Hematopoietic multipotent progenitor cell treated with erythropoietin and hydrocortisone succinate and interleukin-3 and kit ligand, for 17 days (in vitro differentiated cells): ENCODE data around the gene RNF111.
"Not testable (repeated sequence)": the region's sequence is repeated elsewhere in the genome, so short reads cannot be mapped to it uniquely, and the experiment has no call there.

Experiments used
- DNase-seq: peaks from one replicate; pipeline ENCODE4 v3.0.0-alpha.2; 2015; ENCODE audit warnings: low spot score

RNF111 gene

GRCh38 chr15:59133929-59134427 lies 146.5 kb downstream of the RNF111 start:
- DNase-seq: no peak

- no peak for DNase-seq
Observed at GRCh38 chr15:59137566-59137965, 150.1 kb downstream of the RNF111 start.

DNA sequence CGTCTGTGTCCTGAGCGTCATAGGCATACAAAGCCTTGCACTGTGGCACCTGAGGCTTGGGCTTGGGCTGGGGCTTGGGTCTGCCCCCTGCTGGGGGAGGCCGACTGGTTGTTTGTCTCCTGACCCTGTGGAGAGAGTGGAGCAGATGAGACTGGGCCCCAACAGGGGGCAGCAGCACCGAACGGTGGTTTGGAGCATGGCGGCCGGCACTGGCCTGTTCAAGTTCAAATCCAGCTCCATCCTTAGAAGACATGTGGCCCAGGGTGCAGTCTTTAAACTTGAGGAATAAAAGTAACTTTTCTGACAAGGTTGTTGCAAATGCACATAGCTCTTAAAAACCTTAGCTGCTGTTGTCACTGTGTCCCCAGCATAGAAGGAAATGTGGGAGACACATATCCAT lies 150.8 kb downstream of the RNF111 start:
- DNase-seq: peak; percentile 44

- DNase-seq: no peak
Observed at GRCh38 chr15:59140422-59141226, 153.2 kb downstream of the RNF111 start.

DNA sequence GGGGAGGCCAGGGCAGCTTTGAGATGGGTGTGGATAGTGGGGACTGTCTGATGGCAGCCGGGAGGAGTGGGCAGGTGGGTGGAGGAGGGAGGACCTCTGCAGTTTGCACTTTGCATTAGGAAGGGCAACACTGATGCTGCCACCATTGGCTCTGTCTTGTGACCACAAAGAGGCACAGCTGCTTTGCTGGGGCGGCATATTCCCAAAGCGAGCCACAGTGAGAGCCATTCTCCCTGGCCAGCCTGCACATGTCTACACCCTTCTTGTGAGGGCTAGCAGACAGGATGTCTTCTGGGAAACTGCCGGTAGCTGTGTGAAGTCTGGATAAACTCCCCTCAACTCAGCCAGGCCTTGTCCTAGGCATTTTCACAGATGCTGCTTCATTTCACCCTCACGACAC lies 155.8 kb downstream of the RNF111 start:
- DNase-seq: no peak

DNA sequence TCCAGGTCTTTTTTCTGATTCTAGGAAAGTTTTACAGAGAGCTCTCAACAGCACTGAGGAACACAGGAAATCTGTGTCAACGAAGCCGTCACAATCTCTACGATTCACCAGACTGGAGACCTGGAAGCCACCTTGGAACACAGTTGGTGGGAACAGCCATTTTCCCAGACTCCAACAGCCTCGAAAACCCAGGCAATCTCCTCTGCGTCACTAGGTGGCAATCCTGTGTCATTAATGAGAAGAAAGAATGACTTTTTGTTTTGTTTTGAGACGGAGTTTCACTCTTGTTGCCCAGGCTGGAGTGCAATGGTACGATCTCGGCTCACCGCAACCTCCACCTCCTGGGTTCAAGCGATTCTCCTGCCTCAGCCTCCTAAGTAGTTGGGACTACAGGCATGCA lies 157.1 kb downstream of the RNF111 start:
- DNase-seq: not testable (repeated sequence)
